ENCODE data around the gene UROC1.

UROC1 gene

GRCh38 chr3:126516152-126516935, 1.2 kb downstream of the UROC1 start:
- TF ChIP-seq EZH2phosphoT487 (IDR thresholded peaks at IDR 0.05; ENCODE audit: borderline replicate concordance) (no peak), CTCF (conservative IDR thresholded peaks at IDR 0.05; ENCODE audit: low read length) (no peak)
- peaks cover 27% of the 10 kb centered on the region for H3K4me1 ChIP-seq (ENCODE audit: insufficient read depth, low read length, poor library complexity, severe bottlenecking)
- H2AFZ ChIP-seq (ENCODE audit: low read length), result no peak overlapping the region
- no peak overlapping the region for H3K9ac ChIP-seq (ENCODE audit: low read depth, low read length, poor library complexity, severe bottlenecking)
- H3K4me2 ChIP-seq (ENCODE audit: low read depth, low read length, poor library complexity, severe bottlenecking), result no peak overlapping the region
- no peak overlapping the region for H3K4me3 ChIP-seq (ENCODE audit: low read length, poor library complexity, severe bottlenecking)
- no peaks in the 10 kb centered on the region for H4K20me1 ChIP-seq (ENCODE audit: insufficient read depth, low read length, poor library complexity, severe bottlenecking)
- no peaks in the 10 kb centered on the region for H3K36me3 ChIP-seq (ENCODE audit: insufficient read depth, low read length)
- H3K79me2 ChIP-seq (ENCODE audit: insufficient read depth, low read length), result no peaks in the 10 kb centered on the region
- H3K27me3 ChIP-seq (ENCODE audit: insufficient read depth, low read length, poor library complexity, severe bottlenecking), result no peaks in the 10 kb centered on the region
- H3F3A ChIP-seq (ENCODE audit: low read depth), result no peaks in the 10 kb centered on the region
- H3K9me2 ChIP-seq (replicated peaks; ENCODE audit: low read depth, low read length), result no peaks in the 10 kb centered on the region
- H3K9me3 ChIP-seq (ENCODE audit: insufficient read depth, low read depth, low read length), result no peaks in the 10 kb centered on the region

- Histone ChIP-seq H3K9me2 (replicated peaks; ENCODE audit: low read depth, low read length) (no peaks in the 10 kb centered on the region), H3K4me3 (ENCODE audit: low read length, poor library complexity, severe bottlenecking) (no peak overlapping the region), H3K9ac (ENCODE audit: low read depth, low read length, poor library complexity, severe bottlenecking) (no peak overlapping the region), H3F3A (ENCODE audit: low read depth) (no peaks in the 10 kb centered on the region), H4K20me1 (ENCODE audit: insufficient read depth, low read length, poor library complexity, severe bottlenecking) (no peaks in the 10 kb centered on the region), H3K79me2 (ENCODE audit: insufficient read depth, low read length) (no peaks in the 10 kb centered on the region), H2AFZ (ENCODE audit: low read length) (no peak overlapping the region), H3K4me1 (ENCODE audit: insufficient read depth, low read length, poor library complexity, severe bottlenecking) (peaks cover 31% of the 10 kb centered on the region), H3K27me3 (ENCODE audit: insufficient read depth, low read length, poor library complexity, severe bottlenecking) (no peaks in the 10 kb centered on the region), H3K4me2 (ENCODE audit: low read depth, low read length, poor library complexity, severe bottlenecking) (no peak overlapping the region), H3K9me3 (ENCODE audit: insufficient read depth, low read depth, low read length) (no peaks in the 10 kb centered on the region), H3K36me3 (ENCODE audit: insufficient read depth, low read length) (no peaks in the 10 kb centered on the region)
- TF ChIP-seq EZH2phosphoT487 (IDR thresholded peaks at IDR 0.05; ENCODE audit: borderline replicate concordance) (no peak), CTCF (conservative IDR thresholded peaks at IDR 0.05; ENCODE audit: low read length) (no peak)
Observed at GRCh38 chr3:126515066-126515706, 2.4 kb downstream of the UROC1 start.

GRCh38 chr3:126514161-126514560, 3.4 kb downstream of the UROC1 start:
- no peaks in the 10 kb centered on the region for H3K27me3 ChIP-seq (ENCODE audit: insufficient read depth, low read length, poor library complexity, severe bottlenecking)
- H3K9me2 ChIP-seq (replicated peaks; ENCODE audit: low read depth, low read length), result no peaks in the 10 kb centered on the region
- H3K36me3 ChIP-seq (ENCODE audit: insufficient read depth, low read length), result no peaks in the 10 kb centered on the region
- no peak overlapping the region for H3K4me3 ChIP-seq (ENCODE audit: low read length, poor library complexity, severe bottlenecking)
- H4K20me1 ChIP-seq (ENCODE audit: insufficient read depth, low read length, poor library complexity, severe bottlenecking), result no peaks in the 10 kb centered on the region
- TF ChIP-seq CTCF (conservative IDR thresholded peaks at IDR 0.05; ENCODE audit: low read length), result no peak
- TF ChIP-seq EZH2phosphoT487 (IDR thresholded peaks at IDR 0.05; ENCODE audit: borderline replicate concordance), result no peak
- no peaks in the 10 kb centered on the region for H3K9me3 ChIP-seq (ENCODE audit: insufficient read depth, low read depth, low read length)
- H3K79me2 ChIP-seq (ENCODE audit: insufficient read depth, low read length), result no peaks in the 10 kb centered on the region
- H3K4me2 ChIP-seq (ENCODE audit: low read depth, low read length, poor library complexity, severe bottlenecking), result no peak overlapping the region
- no peak overlapping the region for H2AFZ ChIP-seq (ENCODE audit: low read length)
- H3F3A ChIP-seq (ENCODE audit: low read depth), result no peaks in the 10 kb centered on the region
- H3K4me1 ChIP-seq (ENCODE audit: insufficient read depth, low read length, poor library complexity, severe bottlenecking), result peaks cover 27% of the 10 kb centered on the region
- no peak overlapping the region for H3K9ac ChIP-seq (ENCODE audit: low read depth, low read length, poor library complexity, severe bottlenecking)

All from Loucy (cell line).